Parathyroid adenoma (tissue), 2 donors: ENCODE results near the gene ADD3.

Experiments
- H2AFZ ChIP-seq: fragments of 300-600 bp; sonication (generic); one replicate; pipeline ENCODE4 v1.7.0; 2017; ENCODE audit warnings: antibody characterized with exemption, mild to moderate bottlenecking
- H3K27ac ChIP-seq: fragments of 300-600 bp; sonication (generic); one replicate; pipeline ENCODE4 v1.7.0; 2017
- H3K27me3 ChIP-seq: fragments of 300-600 bp; sonication (generic); one replicate; pipeline ENCODE4 v1.7.0; 2017; ENCODE audit warnings: low read length; ENCODE audit not compliant: control insufficient read depth, insufficient read depth
- H3K36me3 ChIP-seq: fragments of 300-600 bp; sonication (generic); one replicate; pipeline ENCODE4 v1.7.0; 2017; ENCODE audit warnings: low read length; ENCODE audit not compliant: control insufficient read depth, insufficient read depth
- H3K4me1 ChIP-seq: fragments of 300-600 bp; sonication (generic); one replicate; pipeline ENCODE4 v1.7.0; 2017; ENCODE audit warnings: control low read depth
- H3K4me2 ChIP-seq: fragments of 300-600 bp; sonication (generic); one replicate; pipeline ENCODE4 v1.7.0; 2017; ENCODE audit warnings: low read length
- H3K4me3 ChIP-seq: fragments of 300-600 bp; sonication (generic); one replicate; pipeline ENCODE4 v1.7.0; 2017; ENCODE audit warnings: low read depth, low read length
- H3K79me2 ChIP-seq: fragments of 300-600 bp; sonication (generic); one replicate; pipeline ENCODE4 v1.7.0; 2017; ENCODE audit warnings: control low read depth
- H3K9ac ChIP-seq: fragments of 300-600 bp; sonication (generic); one replicate; pipeline ENCODE4 v1.7.0; 2017; ENCODE audit warnings: mild to moderate bottlenecking
- H3K9me3 ChIP-seq: fragments of 300-600 bp; sonication (generic); one replicate; pipeline ENCODE4 v1.7.0; 2017; ENCODE audit warnings: low read length; ENCODE audit not compliant: control insufficient read depth
- CTCF ChIP-seq: fragments of 300-600 bp; sonication (generic); IDR thresholded peaks from one replicate; pipeline ENCODE4 v1.7.0; 2017; ENCODE audit warnings: antibody characterized with exemption, mild to moderate bottlenecking
- donor health status: primary hyperparathyroidism.

ADD3 gene

GRCh38 chr10:110005719-110006118, 2.1 kb upstream of the ADD3 start:
- peaks cover 6% of the 10 kb centered on the region for H3K79me2 ChIP-seq
- H3K27me3 ChIP-seq = no peaks in the 10 kb centered on the region
- no peaks in the 10 kb centered on the region for H3K36me3 ChIP-seq
- TF ChIP-seq CTCF = no peak
- H3K4me1 ChIP-seq = peaks cover 4% of the 10 kb centered on the region
- peak overlapping the region; percentile 61 for H2AFZ ChIP-seq
- H3K9me3 ChIP-seq = no peaks in the 10 kb centered on the region
- peak overlapping the region; percentile 21 for H3K27ac ChIP-seq
- H3K4me2 ChIP-seq = peak overlapping the region; percentile 61
- peak overlapping the region; percentile 13 for H3K4me3 ChIP-seq
- no peak overlapping the region for H3K9ac ChIP-seq

DNA sequence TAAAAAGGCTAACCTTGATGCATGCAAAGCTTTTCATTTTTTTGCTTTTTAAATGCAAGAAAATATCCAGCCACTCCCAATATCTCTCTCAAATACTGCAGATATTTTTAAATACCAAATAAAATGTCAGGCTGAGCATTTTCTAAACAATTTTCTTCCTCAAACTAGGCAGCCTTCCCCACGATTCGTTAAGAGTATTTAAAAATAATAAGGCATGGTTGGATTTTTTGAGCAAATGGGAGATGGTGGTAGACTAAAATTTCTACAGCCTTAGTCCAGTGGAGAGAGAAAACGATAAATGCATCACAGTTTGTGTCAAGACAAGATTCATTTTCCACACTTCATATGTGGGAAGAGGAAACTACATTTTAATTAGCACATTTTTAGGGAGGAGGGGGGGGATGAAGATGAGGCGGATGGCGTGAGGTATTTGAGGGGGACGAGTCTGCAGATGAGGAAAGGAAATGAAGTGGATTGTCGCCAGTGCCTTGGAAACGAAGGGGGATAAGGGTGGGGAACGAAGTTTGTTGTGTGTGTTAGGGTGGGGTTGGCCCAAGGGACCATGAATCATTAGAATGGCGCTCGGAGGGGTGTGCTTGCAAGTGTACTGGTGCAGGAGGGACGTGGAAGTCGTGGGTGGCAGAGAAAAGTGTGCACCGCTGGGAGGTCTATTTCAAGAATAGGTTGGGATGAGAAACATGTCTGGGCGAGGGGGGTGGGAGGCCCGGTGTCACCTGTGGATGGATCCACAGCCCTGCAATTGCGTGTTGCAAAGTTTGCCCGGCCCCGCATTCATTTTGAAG, 1.2 kb upstream of the ADD3 start:
- H3K4me2 ChIP-seq = peak overlapping the region; percentile 61
- no peaks in the 10 kb centered on the region for H3K9me3 ChIP-seq
- peak overlapping the region; percentile 69 for H3K27ac ChIP-seq
- H3K9ac ChIP-seq = no peak overlapping the region
- peak overlapping the region; percentile 86 for H2AFZ ChIP-seq
- no peak for TF ChIP-seq CTCF
- peaks cover 6% of the 10 kb centered on the region for H3K79me2 ChIP-seq
- peak overlapping the region; percentile 70 for H3K4me3 ChIP-seq
- no peaks in the 10 kb centered on the region for H3K36me3 ChIP-seq
- H3K27me3 ChIP-seq = no peaks in the 10 kb centered on the region
- peaks cover 4% of the 10 kb centered on the region for H3K4me1 ChIP-seq

DNA sequence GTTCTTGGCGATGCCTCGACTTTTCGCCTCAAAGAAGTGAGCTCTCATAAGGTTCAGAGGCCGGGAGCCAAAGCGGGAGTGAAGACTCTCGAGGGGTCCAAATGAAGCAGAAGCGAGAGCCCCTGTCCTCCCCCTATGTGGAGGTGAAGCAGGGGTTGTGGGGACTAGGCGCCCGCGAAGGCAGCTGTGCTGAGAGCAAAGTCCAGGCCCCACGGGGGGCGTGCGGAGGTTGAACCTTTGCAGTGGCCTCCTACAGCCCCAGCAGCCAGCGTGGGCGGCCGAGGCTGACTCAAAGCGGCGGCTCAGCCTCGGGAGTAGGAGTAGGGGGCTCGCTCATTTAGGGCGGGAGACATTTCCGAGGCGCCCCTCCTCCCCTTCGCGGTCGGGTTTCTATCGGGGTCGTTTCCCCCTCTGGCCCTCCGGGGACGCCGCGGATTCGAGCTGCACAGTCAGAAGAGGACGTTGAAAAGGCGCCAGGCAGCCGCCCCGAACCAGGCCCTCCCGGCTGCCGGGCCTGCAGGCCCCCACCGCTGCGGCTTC, 553 bp upstream of the ADD3 start:
- Histone ChIP-seq H3K27ac (peak overlapping the region; percentile 69), H3K79me2 (peaks cover 6% of the 10 kb centered on the region), H3K36me3 (no peaks in the 10 kb centered on the region), H3K4me2 (peak overlapping the region; percentile 61), H3K27me3 (no peaks in the 10 kb centered on the region), H3K4me1 (peaks cover 9% of the 10 kb centered on the region), H3K9ac (peak overlapping the region; percentile 3), H3K4me3 (peak overlapping the region; percentile 70), H2AFZ (peak overlapping the region; percentile 86), H3K9me3 (no peaks in the 10 kb centered on the region)
- no peak for TF ChIP-seq CTCF

- Histone ChIP-seq H3K27ac (peak overlapping the region; percentile 69), H3K27me3 (no peaks in the 10 kb centered on the region), H3K4me1 (peaks cover 11% of the 10 kb centered on the region), H3K4me3 (peak overlapping the region; percentile 70), H3K79me2 (peaks cover 8% of the 10 kb centered on the region), H3K9me3 (no peaks in the 10 kb centered on the region), H3K36me3 (no peaks in the 10 kb centered on the region), H3K9ac (peak overlapping the region; percentile 62), H2AFZ (peak overlapping the region; percentile 86), H3K4me2 (peak overlapping the region; percentile 60)
- TF ChIP-seq CTCF = no peak
Measured at GRCh38 chr10:110008518-110009339, 945 bp downstream of the ADD3 start.
